ENCODE results near the gene TBX1.

- TF ChIP-seq CTCF (IDR thresholded peaks at IDR 0.05; ENCODE audit: low read depth, low read length): no peak
- no peak for TF ChIP-seq POLR2A (IDR thresholded peaks at IDR 0.05; ENCODE audit: extremely low read depth, insufficient read length)
- no peak for TF ChIP-seq MAX (IDR thresholded peaks at IDR 0.05; ENCODE audit: low read depth, low read length)
- TF ChIP-seq MYC (IDR thresholded peaks at IDR 0.05; ENCODE audit: low read depth, low read length): no peak
Measured at GRCh38 chr22:19759427-19760057, 1.0 kb upstream of the TBX1 start.

Measured in NB4 (cell line).